ENCODE data around the gene S100A5.
"Not testable (repeated sequence)": the region's sequence is repeated elsewhere in the genome, so short reads cannot be mapped to it uniquely, and the experiment has no call there.

Gene S100A5

GRCh38 chr1:153566414-153567371 is 26.0 kb upstream of the S100A5 start:
- peak; percentile 91 for DNase-seq

DNA sequence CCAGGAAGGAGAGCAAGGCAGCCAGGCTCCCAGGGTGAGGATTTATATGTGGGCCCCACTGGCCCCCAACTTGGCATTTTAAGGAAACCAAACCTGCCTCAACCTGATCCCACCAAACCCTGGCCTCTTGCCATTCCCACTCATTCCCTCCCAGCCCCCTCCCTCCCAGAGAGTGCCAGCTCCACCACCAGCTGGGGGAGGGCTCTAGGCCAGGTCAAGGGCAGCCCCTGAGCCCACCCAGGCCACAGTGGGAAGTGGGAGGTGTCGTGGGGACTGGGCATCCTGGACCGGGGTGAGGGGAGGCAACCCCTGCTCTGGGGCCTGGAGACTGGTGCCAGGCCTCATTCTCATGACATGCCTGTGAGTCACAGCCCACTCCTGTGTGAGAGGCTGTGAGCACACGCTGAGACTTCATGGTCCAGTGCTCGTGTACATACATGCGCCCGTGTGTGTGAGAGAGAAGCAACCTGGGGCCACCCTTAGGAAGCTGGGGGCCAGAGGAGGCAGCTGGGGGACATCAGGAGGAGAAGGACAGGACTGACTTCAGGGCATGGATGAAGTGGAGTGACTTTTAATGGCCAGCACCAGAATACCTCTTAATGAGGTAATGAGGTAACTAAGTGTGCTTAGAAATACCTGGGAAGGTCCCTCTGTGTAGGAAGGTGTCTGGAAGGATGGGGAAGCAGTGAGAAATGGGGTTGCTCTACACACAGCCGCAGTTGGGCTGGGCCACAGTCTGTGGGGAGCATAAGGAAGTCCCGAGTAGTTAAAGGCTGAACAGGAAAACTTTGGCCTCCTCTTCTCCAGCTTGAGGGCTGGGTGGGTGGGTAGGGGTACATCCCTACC is 25.0 kb upstream of the S100A5 start, which contains the start of gene S100A2:
Gene S100A2, minus strand, starts transcription at position 316 of the 846 bp plus-strand sequence. CDS start 1,967 bp downstream, outside the sequence.
- DNase-seq: peak; percentile 37

DNA sequence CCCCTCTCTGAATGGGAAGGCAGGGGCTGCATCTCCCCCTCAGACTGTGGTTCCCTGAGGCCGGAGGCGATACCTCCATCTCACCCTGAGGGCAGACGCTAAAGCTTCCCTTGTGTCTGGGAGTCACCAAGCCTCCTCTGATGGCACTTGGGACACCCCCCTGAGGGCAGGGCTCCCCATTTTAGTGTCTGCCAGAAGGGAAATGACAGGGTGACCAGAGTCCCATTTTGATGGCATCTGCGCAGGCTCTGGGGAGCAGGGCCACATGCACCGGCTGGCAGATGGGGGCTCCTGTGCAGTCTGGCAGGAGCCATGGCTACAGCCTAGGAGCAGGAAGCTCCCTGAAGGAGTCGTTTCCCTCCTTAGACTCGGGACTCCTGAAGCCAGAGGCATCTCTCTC is 23.3 kb upstream of the S100A5 start:
- DNase-seq: no peak

DNA sequence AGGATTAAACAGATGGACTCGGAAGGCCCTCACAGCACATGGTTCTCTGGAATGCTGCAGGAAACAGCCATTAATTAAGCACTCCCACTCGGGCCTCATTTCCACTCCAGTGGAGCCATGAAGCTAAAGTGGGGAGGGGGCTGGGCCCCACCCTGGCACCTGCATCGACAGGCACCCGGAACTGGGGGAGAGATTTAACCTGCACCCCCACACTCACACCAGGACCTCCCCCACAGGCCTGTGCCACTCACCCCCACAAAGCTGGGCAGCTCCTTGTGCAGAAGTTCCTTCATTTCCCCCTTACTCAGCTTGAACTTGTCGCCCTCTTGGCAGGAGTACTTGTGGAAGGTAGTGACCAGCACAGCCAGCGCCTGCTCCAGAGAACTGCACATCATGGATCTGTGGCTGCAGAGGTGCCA is 22.8 kb upstream of the S100A5 start:
- DNase-seq: no peak

DNA sequence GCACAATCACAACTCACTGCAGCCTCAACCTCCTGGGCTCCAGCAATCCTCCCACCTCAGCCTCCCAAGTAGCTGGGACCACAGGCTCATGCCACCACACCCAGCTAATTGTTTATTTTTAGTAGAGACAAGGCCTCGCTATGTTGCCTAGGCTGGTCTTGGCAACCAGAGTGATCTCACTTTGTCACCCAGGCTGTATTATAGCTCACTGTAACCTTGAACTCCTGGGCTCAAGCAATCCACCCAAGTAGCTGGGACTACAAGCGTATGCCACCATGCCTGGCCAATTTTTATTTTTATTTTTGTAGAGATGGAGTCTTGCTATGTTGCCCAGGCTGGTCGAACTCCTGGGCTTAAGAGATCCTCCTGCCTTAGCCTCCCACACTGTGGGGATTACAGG is 21.3 kb upstream of the S100A5 start:
- DNase-seq: not testable (repeated sequence)

DNA sequence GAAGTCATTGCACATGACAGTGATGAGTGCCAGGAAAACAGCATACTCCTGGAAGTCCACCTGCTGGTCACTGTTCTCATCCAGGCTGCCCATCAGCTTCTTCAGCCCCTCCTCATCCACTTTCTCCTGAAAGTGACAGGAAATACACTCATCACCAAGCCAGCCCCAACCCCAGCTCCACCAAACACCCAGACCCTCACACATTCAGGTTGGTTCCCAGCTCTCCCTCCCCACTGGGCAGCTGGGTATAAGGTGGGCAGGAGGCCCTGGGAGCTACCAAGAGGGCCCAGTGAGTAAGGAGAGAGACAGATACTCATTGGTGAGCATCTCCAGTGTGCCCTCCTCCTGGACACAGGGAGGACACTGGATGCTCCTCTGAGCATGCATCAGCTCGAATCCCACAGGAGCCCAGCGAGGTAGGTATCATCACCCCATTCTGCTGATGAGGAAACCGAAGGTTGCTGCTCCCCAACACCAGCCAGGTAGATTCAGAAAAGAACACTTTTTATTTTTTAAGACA is 20.8 kb upstream of the S100A5 start:
- no peak for DNase-seq

- no peak for DNase-seq
These were observed 20.2 kb upstream of the S100A5 start for GRCh38 chr1:153560771-153561465.

GRCh38 chr1:153560241-153560640 is 19.5 kb upstream of the S100A5 start:
- no peak for DNase-seq

- DNase-seq: no peak
These were observed 17.1 kb upstream of the S100A5 start for GRCh38 chr1:153557877-153558276.

DNA sequence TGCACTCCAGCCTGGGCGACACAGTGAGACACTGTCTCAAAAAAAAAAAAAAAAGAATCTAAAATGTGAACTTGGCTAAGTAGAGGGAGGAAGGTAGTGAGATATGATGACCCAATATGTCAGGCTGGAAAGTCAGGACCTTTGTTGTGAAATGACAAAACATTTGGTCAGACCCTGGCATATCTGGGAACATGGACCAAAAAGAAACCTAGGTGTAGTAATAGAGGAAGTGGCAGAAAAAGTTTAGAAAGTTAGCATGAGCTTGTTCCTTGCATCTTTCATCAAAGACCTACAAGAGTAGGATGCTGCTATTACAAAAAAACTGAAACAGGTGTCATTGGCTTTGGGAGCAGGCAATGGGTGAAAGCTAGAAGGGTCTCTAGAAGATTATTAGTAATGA is 15.6 kb upstream of the S100A5 start:
- no peak for DNase-seq

- no peak for DNase-seq
These were observed 13.3 kb upstream of the S100A5 start for GRCh38 chr1:153553830-153554541.

GRCh38 chr1:153553096-153553495 is 12.4 kb upstream of the S100A5 start:
- DNase-seq: no peak

DNA sequence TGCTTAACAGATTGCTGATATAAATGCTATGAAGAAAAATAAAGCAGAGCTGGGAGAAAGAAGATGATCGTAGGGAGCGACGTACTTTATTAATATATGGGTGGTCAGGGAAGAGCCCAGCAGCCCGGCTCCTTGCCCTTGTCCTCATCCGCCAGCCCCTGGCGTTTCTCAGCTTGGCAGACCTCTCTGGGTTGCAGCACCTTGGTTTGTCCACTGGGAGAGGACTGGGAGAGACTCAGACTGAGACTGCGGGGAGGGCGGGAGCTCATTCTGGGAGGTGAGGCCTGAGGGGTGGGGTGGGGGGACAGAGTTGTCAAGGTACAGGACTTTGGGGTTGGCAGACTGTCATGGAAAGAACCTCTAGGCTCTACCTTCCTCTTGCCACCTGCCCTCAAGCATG is 11.6 kb upstream of the S100A5 start:
- DNase-seq: no peak

DNA sequence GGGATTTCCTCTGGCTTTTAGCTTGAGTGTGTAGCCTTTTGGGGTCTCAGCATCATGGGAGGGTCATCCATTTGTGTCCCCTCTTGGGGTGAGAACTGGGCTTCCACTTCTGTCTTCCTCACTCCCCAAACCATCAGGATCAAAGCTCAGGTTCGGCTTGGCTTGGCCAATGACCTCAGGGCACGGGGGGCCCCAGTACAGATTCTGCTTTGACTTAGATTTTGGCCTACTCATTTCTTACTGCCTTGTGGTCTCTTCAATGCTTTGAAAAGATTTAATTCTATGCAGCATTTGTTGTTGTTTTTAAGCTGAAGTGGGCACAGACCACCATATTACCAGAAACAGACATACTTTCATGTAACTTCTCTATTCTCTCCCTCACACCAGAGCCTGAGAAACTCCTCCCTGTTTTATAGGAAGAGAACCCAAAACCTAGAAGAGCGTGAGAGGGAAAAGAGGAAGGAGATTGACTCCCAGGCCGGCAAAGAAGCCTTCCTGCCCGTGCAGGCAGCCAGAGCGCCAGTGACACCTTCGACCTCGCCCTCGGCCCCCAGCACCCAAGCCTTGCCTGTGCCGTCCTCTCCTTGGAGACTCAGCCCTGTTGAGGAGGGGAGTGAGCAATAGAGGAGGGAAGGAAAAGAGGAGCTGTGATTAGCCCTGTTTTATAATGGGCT is 10.2 kb upstream of the S100A5 start:
- no peak for DNase-seq

DNA sequence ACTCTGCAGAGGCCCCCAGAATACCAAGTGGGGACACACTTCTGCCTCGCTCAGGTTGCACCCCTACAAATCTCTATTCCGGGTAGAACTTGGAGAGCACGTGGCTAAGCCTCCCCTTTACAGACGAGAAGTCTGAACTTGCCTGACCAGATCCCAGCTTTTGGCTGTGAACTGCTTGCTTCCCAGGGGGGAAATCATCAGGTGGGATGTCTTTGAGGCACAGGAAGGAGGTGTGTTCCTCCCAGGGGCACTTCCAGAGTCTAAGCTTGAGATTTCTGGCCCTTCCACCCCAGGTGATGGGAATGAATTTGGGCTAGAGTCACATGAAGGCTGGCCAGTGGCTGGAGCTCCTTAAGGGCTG is 9.6 kb upstream of the S100A5 start:
- no peak for DNase-seq

DNA sequence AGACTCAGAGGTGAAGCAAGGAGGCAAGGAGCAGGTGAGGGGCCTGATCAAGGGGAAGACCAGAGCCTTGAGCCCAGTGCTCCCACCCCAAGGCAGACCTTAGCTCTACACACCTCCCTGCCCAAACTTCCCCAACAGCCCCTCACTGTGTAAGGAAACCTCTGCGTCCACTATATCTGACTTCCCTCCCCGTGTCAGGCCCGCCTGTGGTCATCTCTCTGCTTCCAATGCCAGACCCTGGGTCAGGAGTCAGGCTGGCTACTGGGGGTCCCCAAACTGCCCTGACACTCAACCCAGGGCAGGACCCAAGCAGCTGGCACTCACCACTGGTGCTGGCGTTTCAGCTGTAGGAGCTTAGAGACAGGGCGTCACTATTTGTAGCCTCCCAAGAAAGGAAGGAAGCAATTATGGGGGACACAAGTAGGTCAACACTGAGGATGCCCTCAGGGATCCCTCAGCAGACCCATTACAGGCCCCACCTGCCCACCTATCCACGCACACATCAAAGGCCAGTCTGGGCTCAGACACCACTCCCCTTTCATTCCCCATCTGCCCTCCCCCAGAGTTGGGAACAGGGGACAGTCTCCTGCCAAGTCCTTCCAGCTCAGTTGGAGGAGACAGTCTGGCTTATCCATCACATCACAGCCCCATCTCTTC is 9.1 kb upstream of the S100A5 start:
- no peak for DNase-seq

- DNase-seq: no peak
These were observed 8.3 kb upstream of the S100A5 start, which contains the start of gene S100A3 for GRCh38 chr1:153548722-153549688. TSS of gene S100A3 (minus strand) at chr1:153549258. CDS start at chr1:153548485, 773 bp downstream.

DNA sequence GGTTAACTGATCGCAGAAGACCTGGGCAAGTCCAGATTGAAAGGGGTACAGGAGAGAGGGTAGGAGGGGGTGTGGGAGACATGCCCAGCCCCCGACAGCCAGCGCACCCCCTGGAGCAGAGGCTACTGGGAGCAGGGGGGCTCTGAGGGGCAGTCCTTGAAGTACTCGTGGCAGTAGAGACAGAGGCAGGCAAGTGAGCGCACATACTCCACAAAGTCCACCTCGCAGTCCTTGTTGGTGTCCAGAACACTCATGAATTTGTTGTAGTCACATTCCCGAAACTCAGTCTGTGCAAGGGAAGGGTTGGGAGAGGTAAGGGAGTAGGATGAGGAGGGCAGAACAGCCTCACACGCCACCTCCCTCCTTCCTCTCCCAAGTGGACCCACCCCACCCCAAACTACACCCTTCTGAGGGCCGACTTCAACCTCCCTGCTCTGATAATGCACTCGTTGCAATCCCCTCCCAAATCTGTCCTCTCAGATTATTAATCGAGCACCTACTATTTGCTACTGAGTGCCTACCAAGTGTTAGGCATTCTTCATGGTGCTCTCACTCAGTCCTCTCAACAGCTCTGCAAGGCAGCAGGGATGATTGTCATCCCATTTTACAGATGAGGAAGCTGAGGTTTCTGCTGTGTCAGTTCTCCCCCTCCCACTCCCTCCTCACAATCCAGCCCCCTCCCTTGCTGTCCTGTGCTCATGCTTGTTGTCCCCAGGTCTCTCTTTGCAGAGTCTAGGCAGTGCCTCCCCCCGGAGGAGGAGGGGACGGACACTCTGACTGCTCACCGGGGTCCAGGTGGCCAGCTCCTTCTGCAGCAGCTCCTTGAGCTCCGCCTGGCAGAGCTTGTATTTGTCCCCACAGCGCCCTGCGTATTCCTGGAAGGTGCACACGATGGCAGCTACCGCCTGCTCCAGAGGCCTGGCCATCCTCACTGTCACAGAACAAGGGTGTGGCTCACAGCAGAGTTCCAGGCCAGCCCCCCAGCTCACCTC is 7.1 kb upstream of the S100A5 start:
- no peak for DNase-seq

Data from NCI-H2171 (cell line).